C4-2B (cell line): Measurements from ENCODE around the gene HECW1.

Source experiments
- ZFX ChIP-seq: fragments of 450-650 bp; IDR thresholded peaks from 2 replicates; pipeline ENCODE4 v1.6.1; 2017
- TF ChIP-seq, protein P1 (sequence below): fragments of 450-650 bp; conservative IDR thresholded peaks from 2 replicates; pipeline ENCODE4 v1.5.1; 2017; ENCODE audit warnings: mild to moderate bottlenecking

DNA sequence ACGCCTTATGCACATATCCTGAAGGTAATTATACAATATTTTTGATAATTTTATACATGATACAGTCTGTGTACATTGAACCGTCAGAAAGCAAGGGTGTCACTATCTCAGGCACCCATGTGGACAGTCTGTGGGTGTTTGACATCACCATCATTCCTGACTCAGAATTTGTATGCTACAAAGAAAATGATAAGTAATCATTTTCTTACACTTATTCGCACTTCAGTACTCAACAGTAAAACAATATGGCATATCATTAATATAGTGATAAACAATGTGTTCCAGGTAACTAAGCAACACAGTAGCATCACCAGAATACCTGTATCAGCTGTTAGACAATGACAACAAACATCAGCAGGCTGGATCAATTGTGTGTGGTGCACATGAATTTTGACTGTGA lies 17.9 kb downstream of the HECW1 start:
- TF ChIP-seq, protein P1, sequence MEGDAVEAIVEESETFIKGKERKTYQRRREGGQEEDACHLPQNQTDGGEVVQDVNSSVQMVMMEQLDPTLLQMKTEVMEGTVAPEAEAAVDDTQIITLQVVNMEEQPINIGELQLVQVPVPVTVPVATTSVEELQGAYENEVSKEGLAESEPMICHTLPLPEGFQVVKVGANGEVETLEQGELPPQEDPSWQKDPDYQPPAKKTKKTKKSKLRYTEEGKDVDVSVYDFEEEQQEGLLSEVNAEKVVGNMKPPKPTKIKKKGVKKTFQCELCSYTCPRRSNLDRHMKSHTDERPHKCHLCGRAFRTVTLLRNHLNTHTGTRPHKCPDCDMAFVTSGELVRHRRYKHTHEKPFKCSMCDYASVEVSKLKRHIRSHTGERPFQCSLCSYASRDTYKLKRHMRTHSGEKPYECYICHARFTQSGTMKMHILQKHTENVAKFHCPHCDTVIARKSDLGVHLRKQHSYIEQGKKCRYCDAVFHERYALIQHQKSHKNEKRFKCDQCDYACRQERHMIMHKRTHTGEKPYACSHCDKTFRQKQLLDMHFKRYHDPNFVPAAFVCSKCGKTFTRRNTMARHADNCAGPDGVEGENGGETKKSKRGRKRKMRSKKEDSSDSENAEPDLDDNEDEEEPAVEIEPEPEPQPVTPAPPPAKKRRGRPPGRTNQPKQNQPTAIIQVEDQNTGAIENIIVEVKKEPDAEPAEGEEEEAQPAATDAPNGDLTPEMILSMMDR, result no peak
- no peak for TF ChIP-seq ZFX
